Right lobe of liver (tissue), 4 donors: Measurements from ENCODE around the gene SLC13A3.

Experiments
- POLR2A ChIP-seq: fragments of 450-650 bp; IDR thresholded peaks from one replicate; pipeline ENCODE4 v1.6.1; 2017; ENCODE audit warnings: antibody characterized with exemption, mild to moderate bottlenecking
- TF ChIP-seq, protein P1 (sequence below), 4 donors: fragments of 200-600 bp in 3 of 4; fragments of 450-650 bp in 1 of 4; IDR thresholded peaks; one replicate each; pipeline versions ENCODE4 v1.5.1 to v1.8.0; 2016 to 2022; ENCODE audit warnings: antibody characterized with exemption in 4 of 4, mild to moderate bottlenecking in 2 of 4
- donor health status: DM: no; HTN: no; CAD: no.
- donor health status: DM: no; HTN: no; CAD: no.
- donor health status: DM: no; HTN: yes; CAD: no.

DNA sequence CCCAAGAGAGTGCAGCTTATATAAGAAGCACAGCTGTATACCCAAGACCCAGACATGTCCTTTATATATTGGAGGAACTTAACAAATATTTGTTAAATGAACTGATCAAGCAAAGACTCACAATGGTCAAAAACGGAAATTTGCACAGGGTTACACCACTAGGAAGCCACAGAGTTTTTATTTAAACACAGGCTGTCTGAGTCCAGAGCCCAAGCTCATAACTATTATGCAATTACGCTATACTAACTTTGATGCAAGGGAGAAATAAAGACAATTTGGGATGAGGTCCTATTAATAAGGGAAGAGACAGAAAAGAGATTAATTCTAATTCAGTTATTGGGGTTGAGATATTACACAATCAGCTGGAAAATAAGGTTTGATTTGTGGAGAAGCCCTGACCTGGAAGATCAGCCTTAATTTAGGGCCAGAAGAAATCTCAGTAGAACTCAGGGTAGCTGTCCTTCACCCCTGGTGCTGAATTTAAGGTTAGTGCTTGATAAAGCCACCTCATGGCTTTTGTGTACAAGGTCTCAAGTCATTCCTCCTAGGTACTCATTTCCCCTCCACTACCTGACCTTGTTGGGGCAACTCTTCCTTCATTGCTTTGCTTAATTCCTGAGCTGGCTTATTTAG, 127.4 kb downstream of the SLC13A3 start:
- TF ChIP-seq, protein P1, sequence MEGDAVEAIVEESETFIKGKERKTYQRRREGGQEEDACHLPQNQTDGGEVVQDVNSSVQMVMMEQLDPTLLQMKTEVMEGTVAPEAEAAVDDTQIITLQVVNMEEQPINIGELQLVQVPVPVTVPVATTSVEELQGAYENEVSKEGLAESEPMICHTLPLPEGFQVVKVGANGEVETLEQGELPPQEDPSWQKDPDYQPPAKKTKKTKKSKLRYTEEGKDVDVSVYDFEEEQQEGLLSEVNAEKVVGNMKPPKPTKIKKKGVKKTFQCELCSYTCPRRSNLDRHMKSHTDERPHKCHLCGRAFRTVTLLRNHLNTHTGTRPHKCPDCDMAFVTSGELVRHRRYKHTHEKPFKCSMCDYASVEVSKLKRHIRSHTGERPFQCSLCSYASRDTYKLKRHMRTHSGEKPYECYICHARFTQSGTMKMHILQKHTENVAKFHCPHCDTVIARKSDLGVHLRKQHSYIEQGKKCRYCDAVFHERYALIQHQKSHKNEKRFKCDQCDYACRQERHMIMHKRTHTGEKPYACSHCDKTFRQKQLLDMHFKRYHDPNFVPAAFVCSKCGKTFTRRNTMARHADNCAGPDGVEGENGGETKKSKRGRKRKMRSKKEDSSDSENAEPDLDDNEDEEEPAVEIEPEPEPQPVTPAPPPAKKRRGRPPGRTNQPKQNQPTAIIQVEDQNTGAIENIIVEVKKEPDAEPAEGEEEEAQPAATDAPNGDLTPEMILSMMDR (IDR thresholded peaks at IDR 0.05): no peak
- TF ChIP-seq POLR2A: no peak
